ENCODE data around the gene CENPF.

CENPF gene, protein sequence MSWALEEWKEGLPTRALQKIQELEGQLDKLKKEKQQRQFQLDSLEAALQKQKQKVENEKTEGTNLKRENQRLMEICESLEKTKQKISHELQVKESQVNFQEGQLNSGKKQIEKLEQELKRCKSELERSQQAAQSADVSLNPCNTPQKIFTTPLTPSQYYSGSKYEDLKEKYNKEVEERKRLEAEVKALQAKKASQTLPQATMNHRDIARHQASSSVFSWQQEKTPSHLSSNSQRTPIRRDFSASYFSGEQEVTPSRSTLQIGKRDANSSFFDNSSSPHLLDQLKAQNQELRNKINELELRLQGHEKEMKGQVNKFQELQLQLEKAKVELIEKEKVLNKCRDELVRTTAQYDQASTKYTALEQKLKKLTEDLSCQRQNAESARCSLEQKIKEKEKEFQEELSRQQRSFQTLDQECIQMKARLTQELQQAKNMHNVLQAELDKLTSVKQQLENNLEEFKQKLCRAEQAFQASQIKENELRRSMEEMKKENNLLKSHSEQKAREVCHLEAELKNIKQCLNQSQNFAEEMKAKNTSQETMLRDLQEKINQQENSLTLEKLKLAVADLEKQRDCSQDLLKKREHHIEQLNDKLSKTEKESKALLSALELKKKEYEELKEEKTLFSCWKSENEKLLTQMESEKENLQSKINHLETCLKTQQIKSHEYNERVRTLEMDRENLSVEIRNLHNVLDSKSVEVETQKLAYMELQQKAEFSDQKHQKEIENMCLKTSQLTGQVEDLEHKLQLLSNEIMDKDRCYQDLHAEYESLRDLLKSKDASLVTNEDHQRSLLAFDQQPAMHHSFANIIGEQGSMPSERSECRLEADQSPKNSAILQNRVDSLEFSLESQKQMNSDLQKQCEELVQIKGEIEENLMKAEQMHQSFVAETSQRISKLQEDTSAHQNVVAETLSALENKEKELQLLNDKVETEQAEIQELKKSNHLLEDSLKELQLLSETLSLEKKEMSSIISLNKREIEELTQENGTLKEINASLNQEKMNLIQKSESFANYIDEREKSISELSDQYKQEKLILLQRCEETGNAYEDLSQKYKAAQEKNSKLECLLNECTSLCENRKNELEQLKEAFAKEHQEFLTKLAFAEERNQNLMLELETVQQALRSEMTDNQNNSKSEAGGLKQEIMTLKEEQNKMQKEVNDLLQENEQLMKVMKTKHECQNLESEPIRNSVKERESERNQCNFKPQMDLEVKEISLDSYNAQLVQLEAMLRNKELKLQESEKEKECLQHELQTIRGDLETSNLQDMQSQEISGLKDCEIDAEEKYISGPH (N-terminal part only)

DNA sequence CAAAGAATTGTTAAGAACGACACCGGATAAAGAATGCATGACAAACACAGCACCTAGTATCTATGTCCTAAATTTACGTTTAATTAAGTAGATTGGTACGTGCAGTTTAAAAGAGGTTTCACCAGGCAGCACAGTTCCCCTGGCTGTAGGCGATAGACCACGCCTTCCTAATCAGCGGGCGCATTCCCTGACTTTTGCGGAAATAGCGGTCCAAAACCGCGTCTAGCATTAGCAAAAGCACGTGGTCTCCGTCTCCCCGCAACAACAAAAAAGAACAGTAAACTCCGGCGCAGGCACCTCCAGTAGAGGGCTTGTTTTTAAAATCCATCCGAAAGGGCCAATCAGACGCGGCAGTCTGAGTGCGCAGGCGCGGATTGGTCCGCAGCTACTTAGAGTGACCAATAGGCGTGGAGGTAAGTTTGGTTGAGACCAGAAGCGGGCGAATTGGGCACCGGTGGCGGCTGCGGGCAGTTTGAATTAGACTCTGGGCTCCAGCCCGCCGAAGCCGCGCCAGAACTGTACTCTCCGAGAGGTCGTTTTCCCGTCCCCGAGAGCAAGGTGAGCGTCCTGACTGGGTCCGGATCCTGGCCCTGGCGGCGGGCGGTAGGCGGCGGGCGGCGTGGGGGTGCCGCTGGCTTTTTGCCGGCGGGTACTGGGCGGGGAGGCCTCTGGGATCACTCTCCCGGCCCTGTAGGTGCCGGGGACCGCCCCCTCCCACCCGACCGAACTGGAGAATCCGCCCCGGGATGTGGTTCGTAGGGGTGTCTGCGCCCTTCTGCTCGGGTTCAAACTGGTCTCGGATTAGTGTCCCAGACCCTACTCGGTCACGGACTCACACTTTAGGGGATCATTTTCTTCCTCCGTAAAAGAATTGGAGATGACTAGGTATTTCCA, at the start of gene CENPF:
CENPF (plus strand) TSS at position 432 of the 894 bp plus-strand sequence. CDS start 10,560 bp downstream, outside the sequence.
- TF ChIP-seq, protein P1, sequence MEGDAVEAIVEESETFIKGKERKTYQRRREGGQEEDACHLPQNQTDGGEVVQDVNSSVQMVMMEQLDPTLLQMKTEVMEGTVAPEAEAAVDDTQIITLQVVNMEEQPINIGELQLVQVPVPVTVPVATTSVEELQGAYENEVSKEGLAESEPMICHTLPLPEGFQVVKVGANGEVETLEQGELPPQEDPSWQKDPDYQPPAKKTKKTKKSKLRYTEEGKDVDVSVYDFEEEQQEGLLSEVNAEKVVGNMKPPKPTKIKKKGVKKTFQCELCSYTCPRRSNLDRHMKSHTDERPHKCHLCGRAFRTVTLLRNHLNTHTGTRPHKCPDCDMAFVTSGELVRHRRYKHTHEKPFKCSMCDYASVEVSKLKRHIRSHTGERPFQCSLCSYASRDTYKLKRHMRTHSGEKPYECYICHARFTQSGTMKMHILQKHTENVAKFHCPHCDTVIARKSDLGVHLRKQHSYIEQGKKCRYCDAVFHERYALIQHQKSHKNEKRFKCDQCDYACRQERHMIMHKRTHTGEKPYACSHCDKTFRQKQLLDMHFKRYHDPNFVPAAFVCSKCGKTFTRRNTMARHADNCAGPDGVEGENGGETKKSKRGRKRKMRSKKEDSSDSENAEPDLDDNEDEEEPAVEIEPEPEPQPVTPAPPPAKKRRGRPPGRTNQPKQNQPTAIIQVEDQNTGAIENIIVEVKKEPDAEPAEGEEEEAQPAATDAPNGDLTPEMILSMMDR (IDR thresholded peaks at IDR 0.05), result no peak; the same call in 1 of the 2 replicates

- TF ChIP-seq, protein P1 (IDR thresholded peaks at IDR 0.05), result no peak
These were observed 44.9 kb upstream of the CENPF start for GRCh38 chr1:214557952-214558735.

DNA sequence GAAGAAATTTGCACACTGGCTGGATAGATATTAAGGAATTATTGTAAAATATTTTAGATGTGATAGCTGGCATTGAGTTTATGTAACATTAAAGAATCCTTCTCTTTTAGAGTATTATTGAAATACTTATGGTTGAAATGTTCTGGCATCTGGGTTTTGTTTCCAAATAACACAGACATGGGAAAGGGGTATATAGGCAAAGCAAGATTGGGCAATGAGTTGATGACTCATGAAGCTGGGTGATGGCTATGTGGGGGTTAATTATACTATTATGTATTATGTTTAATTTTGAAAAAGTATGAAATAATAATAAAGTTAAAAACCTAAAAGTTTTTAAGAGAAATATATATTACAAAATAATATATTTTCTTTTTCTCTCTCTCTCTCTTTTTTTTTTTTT, 39.1 kb upstream of the CENPF start:
- TF ChIP-seq, protein P1 (IDR thresholded peaks at IDR 0.05), result no peak

- TF ChIP-seq, protein P1 (IDR thresholded peaks at IDR 0.05), result no peak
These were observed 37.7 kb upstream of the CENPF start for GRCh38 chr1:214565310-214565709.

DNA sequence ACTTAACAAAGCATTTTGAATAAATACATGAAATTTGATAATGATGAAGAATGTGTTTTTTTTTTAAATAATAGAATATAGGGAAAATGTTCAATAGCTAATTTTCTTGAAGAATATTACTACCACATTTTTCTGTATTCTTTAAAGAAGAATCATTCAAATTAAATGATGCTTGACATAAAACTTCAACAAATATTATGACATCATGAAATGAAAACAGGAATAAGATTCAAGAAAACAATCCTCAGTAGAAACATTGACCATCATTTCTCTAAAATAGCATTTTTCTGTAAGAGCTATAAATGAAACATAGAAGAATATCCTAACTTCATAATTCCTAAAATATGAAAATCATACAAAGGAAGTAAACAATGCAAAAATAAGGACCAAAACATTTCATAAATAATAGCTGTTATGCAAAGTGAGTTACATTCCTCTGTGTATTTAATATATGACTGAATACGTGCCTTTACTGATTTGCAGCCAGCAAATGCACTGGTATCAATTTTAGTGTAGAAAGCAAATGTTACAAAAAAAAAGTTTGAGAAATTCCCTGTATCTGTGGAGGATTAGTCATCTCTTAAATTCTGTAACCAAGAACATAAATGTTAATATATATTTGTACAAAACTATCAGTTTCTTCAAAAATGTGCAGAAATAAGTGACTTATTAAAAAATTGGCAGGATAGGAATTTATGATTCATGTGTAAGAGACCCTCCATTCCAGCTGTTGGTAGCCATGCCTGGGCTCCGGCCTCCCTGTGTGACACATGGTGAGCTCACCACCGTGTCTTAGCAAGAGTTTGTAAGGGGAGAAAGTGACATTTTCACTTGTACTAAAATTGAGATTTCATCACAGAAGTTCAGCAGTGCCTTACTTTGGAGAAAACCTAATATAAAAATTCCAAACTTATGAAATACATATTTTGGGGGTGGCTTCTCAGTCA, 36.6 kb upstream of the CENPF start:
- TF ChIP-seq, protein P1 (IDR thresholded peaks at IDR 0.05), result no peak
